Activated naive CD8-positive, alpha-beta T cell (primary cell): ENCODE measurements around the gene JAG2.

Experiments used
- H3K27ac Mint-ChIP-seq: one replicate; pipeline ENCODE4 v1.8.0; 2021; ENCODE audit warnings: mixed read lengths
- H3K27me3 Mint-ChIP-seq: one replicate; pipeline ENCODE4 v1.8.0; 2021; ENCODE audit warnings: mixed read lengths
- H3K36me3 Mint-ChIP-seq: one replicate; pipeline ENCODE4 v1.8.0; 2021; ENCODE audit warnings: mixed read lengths
- H3K4me1 Mint-ChIP-seq: one replicate; pipeline ENCODE4 v1.8.0; 2021; ENCODE audit warnings: low read depth, mixed read lengths
- H3K4me3 Mint-ChIP-seq: one replicate; pipeline ENCODE4 v1.8.0; 2021; ENCODE audit warnings: mild to moderate bottlenecking, mixed read lengths
- H3K9me3 Mint-ChIP-seq: one replicate; pipeline ENCODE4 v1.8.0; 2021; ENCODE audit warnings: low read depth, mixed read lengths

The JAG2 gene

GRCh38 chr14:105207460-105207901 is 38.9 kb upstream of the JAG2 start:
- Mint-ChIP-seq H3K36me3 (no peaks in the 10 kb centered on the region), H3K4me3 (no peak overlapping the region), H3K4me1 (peaks cover 5% of the 10 kb centered on the region), H3K9me3 (no peaks in the 10 kb centered on the region), H3K27me3 (no peaks in the 10 kb centered on the region), H3K27ac (no peak overlapping the region)

DNA sequence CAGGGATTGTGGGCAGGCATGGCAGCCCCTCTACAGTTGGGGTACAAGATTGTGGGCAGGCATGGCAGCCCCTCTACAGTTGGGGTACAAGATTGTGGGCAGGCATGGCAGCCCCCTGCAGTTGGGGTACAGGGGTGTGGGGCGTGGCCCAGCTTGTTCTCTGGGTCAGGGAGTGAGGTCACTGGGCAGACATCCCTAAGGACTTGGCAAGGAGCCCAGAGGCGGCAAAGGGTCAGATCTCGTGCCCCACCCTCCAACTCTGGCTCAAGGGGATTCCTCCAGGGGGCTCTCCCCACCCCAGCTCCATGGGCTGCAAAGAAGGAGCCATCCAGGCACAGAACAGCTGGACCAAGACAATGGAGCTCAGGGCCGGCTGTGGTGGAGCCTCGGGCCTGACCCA is 38.3 kb upstream of the JAG2 start:
- no peaks in the 10 kb centered on the region for H3K9me3 Mint-ChIP-seq
- peaks cover 9% of the 10 kb centered on the region for H3K4me1 Mint-ChIP-seq
- no peaks in the 10 kb centered on the region for H3K27me3 Mint-ChIP-seq
- H3K4me3 Mint-ChIP-seq, result no peak overlapping the region
- H3K36me3 Mint-ChIP-seq, result no peaks in the 10 kb centered on the region
- no peak overlapping the region for H3K27ac Mint-ChIP-seq

- H3K27me3 Mint-ChIP-seq, result no peaks in the 10 kb centered on the region
- H3K4me3 Mint-ChIP-seq, result no peak overlapping the region
- H3K27ac Mint-ChIP-seq, result no peak overlapping the region
- H3K36me3 Mint-ChIP-seq, result no peaks in the 10 kb centered on the region
- H3K9me3 Mint-ChIP-seq, result no peaks in the 10 kb centered on the region
- peaks cover 12% of the 10 kb centered on the region for H3K4me1 Mint-ChIP-seq
Observed at GRCh38 chr14:105205673-105206208, 37.2 kb upstream of the JAG2 start.

- peaks cover 12% of the 10 kb centered on the region for H3K4me1 Mint-ChIP-seq
- no peaks in the 10 kb centered on the region for H3K36me3 Mint-ChIP-seq
- H3K9me3 Mint-ChIP-seq, result no peaks in the 10 kb centered on the region
- H3K27me3 Mint-ChIP-seq, result no peaks in the 10 kb centered on the region
- no peak overlapping the region for H3K4me3 Mint-ChIP-seq
- H3K27ac Mint-ChIP-seq, result no peak overlapping the region
Observed at GRCh38 chr14:105204931-105205672, 36.5 kb upstream of the JAG2 start.

- no peaks in the 10 kb centered on the region for H3K9me3 Mint-ChIP-seq
- no peaks in the 10 kb centered on the region for H3K36me3 Mint-ChIP-seq
- no peak overlapping the region for H3K27ac Mint-ChIP-seq
- H3K4me1 Mint-ChIP-seq, result peaks cover 12% of the 10 kb centered on the region
- H3K27me3 Mint-ChIP-seq, result no peaks in the 10 kb centered on the region
- no peak overlapping the region for H3K4me3 Mint-ChIP-seq
Observed at GRCh38 chr14:105204206-105204930, 35.8 kb upstream of the JAG2 start.

GRCh38 chr14:105203701-105204100 is 35.1 kb upstream of the JAG2 start:
- Mint-ChIP-seq H3K27me3 (peaks cover 2% of the 10 kb centered on the region), H3K4me3 (no peak overlapping the region), H3K27ac (no peak overlapping the region), H3K9me3 (no peaks in the 10 kb centered on the region), H3K36me3 (no peaks in the 10 kb centered on the region), H3K4me1 (peaks cover 12% of the 10 kb centered on the region)

- Mint-ChIP-seq H3K27me3 (peaks cover 4% of the 10 kb centered on the region), H3K9me3 (no peaks in the 10 kb centered on the region), H3K27ac (no peak overlapping the region), H3K36me3 (no peaks in the 10 kb centered on the region), H3K4me3 (no peak overlapping the region), H3K4me1 (peaks cover 12% of the 10 kb centered on the region)
Observed at GRCh38 chr14:105203057-105203531, 34.5 kb upstream of the JAG2 start.

DNA sequence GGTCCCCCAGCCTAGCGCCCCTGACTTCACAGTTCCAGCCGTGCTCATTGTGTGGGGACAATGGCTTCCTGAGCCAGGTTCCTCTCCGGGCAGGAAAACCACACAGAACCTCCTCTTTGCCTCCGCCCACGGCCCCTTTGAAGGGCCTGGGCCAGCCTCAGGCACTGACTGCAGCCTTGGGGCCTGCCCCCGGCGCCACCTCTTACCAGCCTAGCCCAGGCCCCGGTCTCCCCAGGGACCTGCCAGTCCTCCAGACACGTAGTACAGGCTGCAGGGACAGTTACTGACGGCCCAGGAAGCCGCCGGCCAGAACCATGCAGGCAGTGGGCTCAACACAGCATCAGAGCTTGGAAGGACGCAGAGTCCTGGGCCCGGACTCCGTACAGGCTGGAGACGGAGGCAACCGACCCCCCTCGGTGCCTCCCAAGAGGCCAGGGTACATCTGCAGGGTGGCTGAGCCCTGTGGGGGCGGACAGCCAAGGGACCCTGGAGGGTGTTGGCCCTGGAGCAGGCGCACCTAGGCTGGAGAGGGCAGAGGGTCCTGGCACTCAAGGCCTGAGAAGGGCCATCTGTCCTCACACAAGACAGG is 33.4 kb upstream of the JAG2 start:
- no peak overlapping the region for H3K4me3 Mint-ChIP-seq
- no peaks in the 10 kb centered on the region for H3K36me3 Mint-ChIP-seq
- H3K4me1 Mint-ChIP-seq, result peaks cover 12% of the 10 kb centered on the region
- H3K27me3 Mint-ChIP-seq, result peaks cover 5% of the 10 kb centered on the region
- no peak overlapping the region for H3K27ac Mint-ChIP-seq
- H3K9me3 Mint-ChIP-seq, result no peaks in the 10 kb centered on the region

DNA sequence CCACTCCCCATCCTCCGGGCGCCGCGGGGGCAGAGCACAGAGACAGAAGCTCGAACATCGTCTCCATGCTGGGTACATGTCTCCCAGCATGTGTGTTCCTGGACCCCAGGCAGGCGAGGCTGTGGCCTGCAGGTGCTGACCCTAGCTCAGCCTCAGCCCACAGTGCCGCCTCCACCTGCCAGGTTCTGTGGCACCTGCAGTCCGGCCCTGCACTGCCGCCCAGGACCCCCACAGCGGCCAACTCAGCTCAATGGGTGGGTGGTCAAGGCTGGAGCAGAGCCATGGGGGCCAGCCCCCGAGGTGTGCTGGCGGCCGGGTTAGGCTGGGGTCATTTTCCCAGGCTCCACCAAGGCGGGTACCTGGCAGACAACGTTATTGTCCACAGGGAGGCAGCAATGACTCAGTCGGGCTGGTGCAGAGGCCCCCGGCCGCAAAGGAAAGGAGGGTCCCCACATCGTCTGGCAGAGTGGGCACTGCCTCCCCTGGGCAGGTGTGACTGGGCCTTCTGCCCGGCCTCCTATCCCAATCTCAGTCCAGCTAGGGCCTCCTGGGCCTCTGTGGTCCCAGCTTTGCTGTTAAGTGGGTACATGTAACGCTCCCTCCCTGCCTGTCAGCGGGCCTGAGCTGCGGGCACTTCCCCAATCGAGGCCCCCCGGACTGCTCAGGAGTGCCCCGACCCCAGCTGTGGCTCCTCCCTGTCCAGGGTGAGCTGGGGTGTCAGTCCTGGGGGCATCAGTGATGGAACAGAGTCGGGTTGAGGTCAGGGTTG is 32.8 kb upstream of the JAG2 start:
- Mint-ChIP-seq H3K27ac (no peak overlapping the region), H3K9me3 (no peaks in the 10 kb centered on the region), H3K27me3 (peaks cover 5% of the 10 kb centered on the region), H3K36me3 (no peaks in the 10 kb centered on the region), H3K4me1 (peaks cover 12% of the 10 kb centered on the region), H3K4me3 (no peak overlapping the region)

DNA sequence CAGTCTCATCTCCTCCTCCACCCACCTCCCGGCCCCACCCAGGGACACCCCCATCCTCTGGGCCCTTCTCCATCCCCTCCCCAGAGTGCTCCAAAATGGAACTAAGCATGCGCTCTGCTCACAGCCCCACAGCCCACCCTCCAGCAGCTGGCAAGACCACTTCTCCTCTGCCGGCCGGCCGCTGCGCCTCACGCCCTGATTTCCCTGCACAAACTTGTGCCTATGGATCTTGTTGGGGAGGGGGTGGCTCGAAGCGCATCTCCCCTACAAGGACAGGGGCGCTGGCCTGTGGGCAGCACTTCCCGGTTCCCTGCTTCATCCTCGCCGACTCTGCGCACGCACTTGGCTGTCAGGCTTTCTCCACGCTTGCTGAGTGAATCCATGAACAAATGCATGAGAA is 32.1 kb upstream of the JAG2 start:
- Mint-ChIP-seq H3K9me3 (no peaks in the 10 kb centered on the region), H3K4me1 (peaks cover 15% of the 10 kb centered on the region), H3K27ac (no peak overlapping the region), H3K27me3 (peaks cover 5% of the 10 kb centered on the region), H3K4me3 (no peak overlapping the region), H3K36me3 (no peaks in the 10 kb centered on the region)

GRCh38 chr14:105200074-105200473 is 31.5 kb upstream of the JAG2 start:
- H3K9me3 Mint-ChIP-seq, result no peaks in the 10 kb centered on the region
- peaks cover 19% of the 10 kb centered on the region for H3K4me1 Mint-ChIP-seq
- no peak overlapping the region for H3K4me3 Mint-ChIP-seq
- no peak overlapping the region for H3K27ac Mint-ChIP-seq
- peaks cover 5% of the 10 kb centered on the region for H3K27me3 Mint-ChIP-seq
- H3K36me3 Mint-ChIP-seq, result no peaks in the 10 kb centered on the region

DNA sequence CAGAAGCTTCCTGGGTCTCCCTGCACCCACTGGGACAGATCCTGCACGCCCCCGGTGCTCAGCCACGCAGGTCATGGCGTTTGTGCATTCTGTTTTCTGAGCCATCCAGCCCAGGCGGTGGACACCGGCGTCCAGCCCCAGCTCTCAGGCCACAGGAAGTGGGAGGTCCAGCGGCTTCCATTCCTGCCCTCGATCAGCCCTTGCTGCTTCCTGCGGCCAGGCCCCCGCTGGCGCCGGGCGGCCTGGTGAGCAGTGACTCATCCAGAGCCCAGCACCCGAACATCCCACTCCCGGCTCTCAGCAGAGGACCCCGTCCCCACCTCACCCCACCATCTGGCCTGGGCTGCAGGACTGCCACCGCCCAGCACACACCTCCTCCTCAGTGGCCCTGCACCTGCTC is 30.5 kb upstream of the JAG2 start:
- Mint-ChIP-seq H3K27ac (no peak overlapping the region), H3K9me3 (no peaks in the 10 kb centered on the region)

GRCh38 chr14:105198588-105198987 is 30.0 kb upstream of the JAG2 start:
- Mint-ChIP-seq H3K4me1 (peaks cover 32% of the 10 kb centered on the region), H3K27me3 (peaks cover 10% of the 10 kb centered on the region), H3K36me3 (no peaks in the 10 kb centered on the region), H3K9me3 (no peaks in the 10 kb centered on the region), H3K27ac (no peak overlapping the region), H3K4me3 (no peak overlapping the region)

More for the DNA sequence above, 30.5 kb upstream of the JAG2 start:
- H3K27me3 Mint-ChIP-seq, result peaks cover 10% of the 10 kb centered on the region
- H3K4me1 Mint-ChIP-seq, result peaks cover 27% of the 10 kb centered on the region
- H3K36me3 Mint-ChIP-seq, result no peaks in the 10 kb centered on the region
- no peak overlapping the region for H3K4me3 Mint-ChIP-seq

DNA sequence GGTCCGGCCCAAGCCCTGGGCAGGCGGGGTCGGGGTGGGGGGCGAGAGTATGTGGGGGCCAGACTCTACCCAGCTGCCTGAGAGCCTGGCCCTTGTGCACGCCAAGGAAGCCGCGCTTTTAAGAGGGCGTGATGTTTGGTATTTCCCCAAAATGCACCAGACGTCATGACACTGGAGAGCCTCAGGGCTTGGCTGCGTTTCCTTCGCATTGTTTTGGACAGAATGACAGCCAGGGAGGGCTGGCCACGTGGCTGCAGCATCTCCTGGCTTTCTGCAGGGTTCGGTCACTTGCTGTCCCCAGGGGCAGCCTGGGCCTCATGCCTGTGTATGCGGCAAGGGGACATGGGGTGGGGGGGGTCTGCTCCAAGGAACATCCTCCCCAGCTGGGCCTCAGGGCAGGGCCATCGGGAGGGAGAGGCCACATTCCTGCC is 28.6 kb upstream of the JAG2 start:
- Mint-ChIP-seq H3K9me3 (no peaks in the 10 kb centered on the region), H3K27me3 (peaks cover 10% of the 10 kb centered on the region), H3K27ac (no peak overlapping the region), H3K4me1 (peaks cover 28% of the 10 kb centered on the region), H3K4me3 (no peak overlapping the region), H3K36me3 (no peaks in the 10 kb centered on the region)
